Natural killer cell (primary cell): ENCODE results near the gene SPOP. TPM values are rescaled to one million over a fixed set of nuclear protein-coding genes. Genes with fewer than 3 reads are reported as not detected.

ENCODE experiments used
- ATAC-seq, 3 donors: fragments of 150-1000 bp in 2 of 3; fragments of 200-7000 bp in 1 of 3; cut with Tn5 transposase; 1 replicate in 1 of 3; 2 replicates in 2 of 3; pipeline ENCODE4 v1.10.0; 2021; ENCODE audit warnings: mild to moderate bottlenecking in 2 of 3, moderate library complexity in 2 of 3
- DNase-seq, 2 donors: peaks; one replicate each; pipeline versions ENCODE4 v3.0.0 to v3.0.0-alpha.2; 2013 to 2021; ENCODE audit warnings: mixed read lengths in 1 of 2
- H3K27ac ChIP-seq: one replicate; pipeline ENCODE4 v1.5.1; 2013; ENCODE audit warnings: mild to moderate bottlenecking, low read length
- H3K27me3 ChIP-seq: one replicate; pipeline ENCODE4 v1.6.1; 2013; ENCODE audit warnings: low read length; ENCODE audit not compliant: control insufficient read depth, insufficient read depth
- H3K36me3 ChIP-seq: one replicate; pipeline ENCODE4 v1.6.1; 2013; ENCODE audit warnings: low read length; ENCODE audit not compliant: control insufficient read depth, insufficient read depth
- H3K4me1 ChIP-seq: one replicate; pipeline ENCODE4 v1.6.1; 2013; ENCODE audit warnings: low read length; ENCODE audit not compliant: control insufficient read depth, insufficient read depth
- H3K4me3 ChIP-seq: one replicate; pipeline ENCODE4 v1.5.1; 2013; ENCODE audit warnings: low read length
- H3K9me3 ChIP-seq: one replicate; pipeline ENCODE4 v1.6.1; 2013; ENCODE audit warnings: low read length; ENCODE audit not compliant: control insufficient read depth, insufficient read depth
- H3K27ac Mint-ChIP-seq, 2 donors: one replicate each; pipeline ENCODE4 v1.8.0; 2022; ENCODE audit warnings: mild to moderate bottlenecking in 2 of 2, mixed read lengths in 2 of 2, moderate library complexity in 1 of 2
- H3K27me3 Mint-ChIP-seq, 2 donors: one replicate each; pipeline ENCODE4 v1.8.0; 2022; ENCODE audit warnings: low read depth in 2 of 2, mixed read lengths in 2 of 2
- H3K36me3 Mint-ChIP-seq: one replicate; pipeline ENCODE4 v1.8.0; 2022; ENCODE audit warnings: mixed read lengths
- H3K4me1 Mint-ChIP-seq, 2 donors: one replicate each; pipeline ENCODE4 v1.8.0; 2022; ENCODE audit warnings: mixed read lengths in 2 of 2
- H3K4me3 Mint-ChIP-seq: one replicate; pipeline ENCODE4 v1.8.0; 2022; ENCODE audit warnings: mild to moderate bottlenecking, moderate library complexity, mixed read lengths
- H3K9me3 Mint-ChIP-seq, 2 donors: one replicate each; pipeline ENCODE4 v1.8.0; 2022; ENCODE audit warnings: mixed read lengths in 2 of 2
- WGBS: methylation state at CpG from one replicate; pipeline ENCODE4 v1.1.7; 2013; ENCODE audit warnings: missing lambda C conversion rate; ENCODE audit not compliant: insufficient coverage; 5-methylcytosine and 5-hydroxymethylcytosine counted together
- intact Hi-C: fragments of 100-400 bp; cut with micrococcal nuclease; formaldehyde crosslinking; loops from one replicate; pipeline ENCODE4 v1.14.2; 2022
- total RNA-seq, 4 donors: library from RNA; stranded (reverse); fragments of 120-200 nt in 1 of 4; gene quantifications; one replicate each; pipeline versions ENCODE4 v1.2.3 to v1.2.4, GENCODE V29; 2013 to 2022
- TF ChIP-seq, protein P1 (sequence below): fragments of 200-600 bp; IDR thresholded peaks from one replicate; pipeline ENCODE4 v1.8.0; 2022; ENCODE audit warnings: antibody characterized with exemption

Gene SPOP
- total RNA-seq, 3 donors from 2014 or later (not counting 1 experiment from before 2014, with no cell fraction given) = 45.4 to 56.5 (median 54.7) TPM

DNA sequence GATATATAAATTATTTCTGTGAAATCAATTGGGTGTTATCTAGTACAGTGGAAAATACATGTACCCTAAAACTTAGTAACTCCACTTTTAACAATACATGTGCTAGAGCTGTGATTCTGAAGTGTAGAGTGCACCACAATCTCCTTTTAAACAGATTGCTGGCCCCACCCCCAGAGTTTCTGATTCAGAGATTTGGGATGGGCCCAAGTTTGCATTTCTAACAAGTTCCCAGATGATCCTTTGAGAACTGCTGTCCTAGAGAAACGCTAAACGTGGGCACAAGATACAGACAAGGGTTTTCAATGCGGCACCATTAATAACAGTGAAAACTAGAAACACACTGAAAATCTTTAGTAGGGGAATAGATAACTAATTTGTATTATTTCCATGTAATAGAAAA lies 53.0 kb downstream of the SPOP start:
- TF ChIP-seq, protein P1, sequence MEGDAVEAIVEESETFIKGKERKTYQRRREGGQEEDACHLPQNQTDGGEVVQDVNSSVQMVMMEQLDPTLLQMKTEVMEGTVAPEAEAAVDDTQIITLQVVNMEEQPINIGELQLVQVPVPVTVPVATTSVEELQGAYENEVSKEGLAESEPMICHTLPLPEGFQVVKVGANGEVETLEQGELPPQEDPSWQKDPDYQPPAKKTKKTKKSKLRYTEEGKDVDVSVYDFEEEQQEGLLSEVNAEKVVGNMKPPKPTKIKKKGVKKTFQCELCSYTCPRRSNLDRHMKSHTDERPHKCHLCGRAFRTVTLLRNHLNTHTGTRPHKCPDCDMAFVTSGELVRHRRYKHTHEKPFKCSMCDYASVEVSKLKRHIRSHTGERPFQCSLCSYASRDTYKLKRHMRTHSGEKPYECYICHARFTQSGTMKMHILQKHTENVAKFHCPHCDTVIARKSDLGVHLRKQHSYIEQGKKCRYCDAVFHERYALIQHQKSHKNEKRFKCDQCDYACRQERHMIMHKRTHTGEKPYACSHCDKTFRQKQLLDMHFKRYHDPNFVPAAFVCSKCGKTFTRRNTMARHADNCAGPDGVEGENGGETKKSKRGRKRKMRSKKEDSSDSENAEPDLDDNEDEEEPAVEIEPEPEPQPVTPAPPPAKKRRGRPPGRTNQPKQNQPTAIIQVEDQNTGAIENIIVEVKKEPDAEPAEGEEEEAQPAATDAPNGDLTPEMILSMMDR = no peak
- Mint-ChIP-seq H3K4me3 (no peak overlapping the region), H3K4me1 (peaks cover 22 to 33% of the 10 kb centered on the region in 2 donors), H3K36me3 (no peaks in the 10 kb centered on the region), H3K27ac (no peak overlapping the region), H3K27me3 (no peaks in the 10 kb centered on the region), H3K9me3 (no peaks in the 10 kb centered on the region)
- Histone ChIP-seq H3K36me3 (peaks cover 25% of the 10 kb centered on the region), H3K9me3 (no peaks in the 10 kb centered on the region), H3K27ac (no peak overlapping the region), H3K4me3 (no peak overlapping the region), H3K4me1 (no peaks in the 10 kb centered on the region), H3K27me3 (no peaks in the 10 kb centered on the region)
- intact Hi-C loops = no loop called here
- ATAC-seq = no peak
- DNase-seq = no peak
- WGBS = 88% methylated on average over 3 of the region's 3 CpGs

DNA sequence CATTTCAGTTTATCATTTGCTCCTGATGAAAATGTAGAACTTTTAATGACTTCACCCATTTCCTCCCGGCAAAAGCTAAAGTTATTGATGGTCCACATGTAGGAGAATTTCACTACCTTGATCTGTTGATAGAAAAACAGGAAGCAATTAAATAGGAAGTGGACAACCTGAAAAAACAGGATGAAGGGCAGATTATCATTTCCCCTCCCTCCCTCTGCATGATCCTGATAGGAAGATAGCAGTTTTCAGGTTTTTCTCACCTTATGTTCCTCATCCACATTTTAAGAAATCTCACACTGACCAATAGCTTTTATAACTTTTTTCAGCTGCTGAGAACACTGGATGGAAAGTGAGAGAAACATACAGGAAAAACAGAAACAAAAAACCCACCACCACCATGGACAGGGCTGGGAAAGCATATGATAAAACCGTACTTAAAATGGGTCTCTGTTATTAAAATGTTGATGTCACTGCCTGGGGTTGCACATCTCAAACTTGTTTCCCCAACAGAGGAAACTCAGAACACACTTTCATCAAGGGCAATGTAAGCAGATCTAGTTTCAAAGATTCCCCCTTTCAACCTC lies 55.9 kb downstream of the SPOP start:
- DNase-seq = no peak
- H3K27ac Mint-ChIP-seq = no peak overlapping the region
- Histone ChIP-seq H3K27me3 (no peaks in the 10 kb centered on the region), H3K4me1 (peaks cover 4% of the 10 kb centered on the region), H3K36me3 (peaks cover 47% of the 10 kb centered on the region), H3K27ac (no peak overlapping the region), H3K4me3 (no peak overlapping the region), H3K9me3 (no peaks in the 10 kb centered on the region)
- no peaks in the 10 kb centered on the region for H3K9me3 Mint-ChIP-seq
- TF ChIP-seq, protein P1 = no peak
- H3K4me3 Mint-ChIP-seq = no peak overlapping the region
- peaks cover 14 to 21% of the 10 kb centered on the region in 2 donors for H3K4me1 Mint-ChIP-seq
- intact Hi-C loops = no loop called here
- no peaks in the 10 kb centered on the region for H3K27me3 Mint-ChIP-seq
- no CpG with 5 or more reads among the region's 2 CpGs for WGBS
- no peak for ATAC-seq
- peaks cover 11% of the 10 kb centered on the region for H3K36me3 Mint-ChIP-seq

GRCh38 chr17:49621420-49621819 lies 56.5 kb downstream of the SPOP start:
- H3K4me3 ChIP-seq = no peak overlapping the region
- peaks cover 14 to 21% of the 10 kb centered on the region in 2 donors for H3K4me1 Mint-ChIP-seq
- no peaks in the 10 kb centered on the region for H3K27me3 Mint-ChIP-seq
- TF ChIP-seq, protein P1 = no peak
- no peak overlapping the region for H3K27ac Mint-ChIP-seq
- H3K27me3 ChIP-seq = no peaks in the 10 kb centered on the region
- no peaks in the 10 kb centered on the region for H3K9me3 Mint-ChIP-seq
- ATAC-seq = no peak
- no peak overlapping the region for H3K4me3 Mint-ChIP-seq
- no peak overlapping the region for H3K27ac ChIP-seq
- peaks cover 4% of the 10 kb centered on the region for H3K4me1 ChIP-seq
- H3K36me3 Mint-ChIP-seq = peaks cover 17% of the 10 kb centered on the region
- H3K36me3 ChIP-seq = peaks cover 54% of the 10 kb centered on the region
- no peak for DNase-seq
- no peaks in the 10 kb centered on the region for H3K9me3 ChIP-seq
- intact Hi-C loops = no loop called here

DNA sequence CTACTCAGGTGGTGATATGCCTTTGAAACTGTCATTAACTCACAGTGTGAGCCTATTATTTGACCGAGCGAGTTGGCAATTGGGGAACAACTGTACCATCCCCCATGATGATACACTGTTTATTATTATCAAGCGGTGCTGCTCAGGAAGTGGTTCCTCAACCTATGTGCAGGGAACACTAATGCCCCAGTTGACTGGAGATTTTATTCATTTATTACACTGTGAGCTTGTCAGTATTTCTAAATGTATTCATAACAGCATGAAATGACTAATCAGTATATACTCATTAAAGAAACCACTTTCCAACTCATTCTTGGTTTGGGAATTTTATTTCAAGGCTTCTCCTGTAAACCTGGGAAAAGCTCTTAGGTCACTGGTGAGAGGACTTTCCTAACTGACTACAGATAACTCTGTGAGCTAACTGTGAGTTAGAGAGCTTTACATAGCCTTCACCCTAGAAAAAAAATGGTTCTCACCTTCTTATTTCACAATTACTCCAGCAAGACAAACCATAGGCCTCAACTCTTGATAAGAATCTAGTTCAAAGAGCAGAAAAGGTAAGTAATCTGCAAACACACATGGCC lies 59.8 kb downstream of the SPOP start:
- Mint-ChIP-seq H3K27ac (peak overlapping the region; percentile 40 to 46), H3K4me1 (peaks cover 14% of the 10 kb centered on the region in 2 donors), H3K9me3 (no peaks in the 10 kb centered on the region), H3K27me3 (no peaks in the 10 kb centered on the region), H3K36me3 (peaks cover 17% of the 10 kb centered on the region), H3K4me3 (no peak overlapping the region)
- Histone ChIP-seq H3K27me3 (no peaks in the 10 kb centered on the region), H3K36me3 (peaks cover 77% of the 10 kb centered on the region), H3K4me3 (no peak overlapping the region), H3K27ac (no peak overlapping the region), H3K4me1 (peaks cover 4% of the 10 kb centered on the region), H3K9me3 (no peaks in the 10 kb centered on the region)
- no peak for DNase-seq
- WGBS = 74% methylated on average over 3 of the region's 3 CpGs
- ATAC-seq = peak in 1 of 3 donors; percentile 27
- intact Hi-C loops = no loop called here
- TF ChIP-seq, protein P1 = no peak
